Lung (tissue), 12 donors: ENCODE results near the gene SLC25A4. TPM values are rescaled to one million over a fixed set of nuclear protein-coding genes. Genes with fewer than 3 reads are reported as not detected.

Experiments
- ATAC-seq: fragments of 200-7000 bp; cut with Tn5 transposase; one replicate; pipeline ENCODE4 v1.9.1; 2020; ENCODE audit warnings: moderate number of reproducible peaks; ENCODE audit not compliant: insufficient read depth, low FRiP score
- DNase-seq, 3 donors: peaks; one replicate each; pipeline ENCODE4 v3.0.0-alpha.2; 2013 to 2017
- H3K27ac ChIP-seq, 2 donors: one replicate each; pipeline ENCODE4 v1.5.1; 2013; ENCODE audit warnings: mild to moderate bottlenecking in 2 of 2, moderate library complexity in 2 of 2, control low read depth in 1 of 2, inconsistent platforms in 1 of 2, low read depth in 1 of 2, low read length in 1 of 2
- H3K27me3 ChIP-seq, 3 donors: one replicate each; pipeline ENCODE4 v1.5.1; 2013; ENCODE audit warnings: low read length in 2 of 3; ENCODE audit not compliant: control insufficient read depth in 3 of 3, insufficient read depth in 3 of 3
- H3K36me3 ChIP-seq, 4 donors: one replicate each; pipeline ENCODE4 v1.5.1; 2013; ENCODE audit warnings: low read length in 4 of 4, mild to moderate bottlenecking in 1 of 4, moderate library complexity in 1 of 4; ENCODE audit not compliant: control insufficient read depth in 4 of 4, insufficient read depth in 4 of 4
- H3K4me1 ChIP-seq, 5 donors: one replicate each; pipeline ENCODE4 v1.5.1; 2013; ENCODE audit warnings: low read length in 5 of 5, mild to moderate bottlenecking in 2 of 5, moderate library complexity in 1 of 5; ENCODE audit not compliant: control insufficient read depth in 5 of 5, insufficient read depth in 5 of 5
- H3K4me3 ChIP-seq: one replicate; pipeline ENCODE4 v1.5.1; 2013; ENCODE audit warnings: mild to moderate bottlenecking, control low read depth, moderate library complexity
- H3K9ac ChIP-seq, 2 donors: one replicate each; pipeline ENCODE4 v1.5.1; 2013; ENCODE audit warnings: low read length in 2 of 2, control low read depth in 1 of 2; ENCODE audit not compliant: insufficient read depth in 1 of 2
- H3K9me3 ChIP-seq, 4 donors: one replicate each; pipeline ENCODE4 v1.5.1; 2013; ENCODE audit warnings: low read length in 3 of 4, mild to moderate bottlenecking in 1 of 4, moderate library complexity in 1 of 4; ENCODE audit not compliant: control insufficient read depth in 4 of 4, insufficient read depth in 3 of 4
- CTCF ChIP-seq: IDR thresholded peaks from 2 replicates; pipeline ENCODE4 v1.5.1; 2012; ENCODE audit warnings: mild to moderate bottlenecking; ENCODE audit errors: control extremely low read depth, extremely low read depth
- WGBS, 2 donors: extraction: QIAGEN DNeasy Blood & Tissue Kit; methylation state at CpG; one replicate each; pipeline ENCODE4 v1.1.7; 2013; 5-methylcytosine and 5-hydroxymethylcytosine counted together
- polyA plus RNA-seq, 2 donors: library from polyadenylated mRNA; stranded (reverse); fragments of 200-250 nt; gene quantifications; one replicate each; pipeline ENCODE4 v1.2.1, GENCODE V29; 2013
- total RNA-seq, 2 donors: library from RNA; depleted of rRNA in 1 of 2; stranded (reverse); fragments of >200 nt in 1 of 2; gene quantifications; one replicate each; pipeline ENCODE4 v1.2.1, GENCODE V29; 2014 to 2021
- donor health status: control.
- donor health status: control.
- donor health status: Bipolar disorder and iron deficiency.
- donor health status: healthy.
- donor health status: DM: yes; HTN: yes; CAD: no.

SLC25A4 gene
- total and polyA plus RNA-seq, 4 donors = 18.3 to 52.2 (median 30.8) TPM

GRCh38 chr4:185186769-185187168, 43.7 kb downstream of the SLC25A4 start:
- Histone ChIP-seq H3K27ac (no peak overlapping the region), H3K27me3 (no peaks in the 10 kb centered on the region)
- DNase-seq = no peak

GRCh38 chr4:185189606-185190305, 46.7 kb downstream of the SLC25A4 start:
- no peak for TF ChIP-seq CTCF
- no peak overlapping the region for H3K4me3 ChIP-seq
- H3K9me3 ChIP-seq = peaks cover 0 to 3% (median 0%) of the 10 kb centered on the region in 4 donors
- no peak for ATAC-seq
- 74 to 78% methylated on average over 4 of the region's 4 CpGs for WGBS, 2 donors
- DNase-seq = no peak
- no peak overlapping the region for H3K9ac ChIP-seq
- H3K36me3 ChIP-seq = peaks cover 9 to 21% (median 13%) of the 10 kb centered on the region in 4 donors
- H3K27me3 ChIP-seq = no peaks in the 10 kb centered on the region
- H3K27ac ChIP-seq = no peak overlapping the region
- H3K4me1 ChIP-seq = peaks cover 0 to 2% (median 0%) of the 10 kb centered on the region in 5 donors

More at GRCh38 chr4:185186769-185187168, 43.7 kb downstream of the SLC25A4 start:
- no peak for TF ChIP-seq CTCF
- WGBS, 2 donors = 62 to 64% methylated on average over 3 of the region's 3 CpGs
- no peak overlapping the region for H3K4me3 ChIP-seq
- no peak overlapping the region for H3K9ac ChIP-seq
- no peaks in the 10 kb centered on the region for H3K4me1 ChIP-seq
- H3K9me3 ChIP-seq = no peaks in the 10 kb centered on the region
- no peak for ATAC-seq
- H3K36me3 ChIP-seq = peaks cover 9 to 21% (median 13%) of the 10 kb centered on the region in 4 donors

- H3K9me3 ChIP-seq = peaks cover 0 to 3% (median 0%) of the 10 kb centered on the region in 4 donors
- H3K4me1 ChIP-seq = peaks cover 0 to 2% (median 0%) of the 10 kb centered on the region in 5 donors
- ATAC-seq (no peak), DNase-seq (no peak)
- TF ChIP-seq CTCF = no peak
- H3K27ac ChIP-seq = no peak overlapping the region
- H3K9ac ChIP-seq = no peak overlapping the region
- WGBS, 2 donors = 91 to 94% methylated on average over 6 of the region's 6 CpGs
- H3K4me3 ChIP-seq = no peak overlapping the region
- H3K27me3 ChIP-seq = no peaks in the 10 kb centered on the region
- H3K36me3 ChIP-seq = peaks cover 9 to 21% (median 13%) of the 10 kb centered on the region in 4 donors
Observed at GRCh38 chr4:185190306-185190856, 47.3 kb downstream of the SLC25A4 start.
